GM12873 (cell line): Measurements from ENCODE around the gene SLC39A11.

Experiments
- CTCF ChIP-seq: IDR thresholded peaks from 2 replicates; pipeline ENCODE4 v1.5.1; 2012; ENCODE audit warnings: low read depth, mild to moderate bottlenecking, moderate library complexity, low read length, control low read depth; ENCODE audit not compliant: insufficient read depth; ENCODE audit errors: missing control alignments

SLC39A11 gene

GRCh38 chr17:72998343-72998742 lies 94.1 kb downstream of the SLC39A11 start:
- TF ChIP-seq CTCF = no peak

- TF ChIP-seq CTCF = no peak
Observed at GRCh38 chr17:72997559-72997958, 94.9 kb downstream of the SLC39A11 start.

GRCh38 chr17:72996791-72997190 lies 95.7 kb downstream of the SLC39A11 start:
- TF ChIP-seq CTCF = no peak

GRCh38 chr17:72995008-72995656 lies 97.4 kb downstream of the SLC39A11 start:
- no peak for TF ChIP-seq CTCF

GRCh38 chr17:72991651-72992050 lies 100.8 kb downstream of the SLC39A11 start:
- no peak for TF ChIP-seq CTCF

GRCh38 chr17:72989074-72989610 lies 103.3 kb downstream of the SLC39A11 start:
- TF ChIP-seq CTCF = no peak

GRCh38 chr17:72988451-72988850 lies 104.0 kb downstream of the SLC39A11 start:
- no peak for TF ChIP-seq CTCF
